CD4-positive, alpha-beta T cell treated with Interleukin-21 for 1 hour (primary cell): ENCODE results near the gene IDUA.

Source experiments
- DNase-seq: peaks from one replicate; pipeline ENCODE4 v3.0.0-alpha.2; 2020

Gene IDUA

GRCh38 chr4:956531-957230 lies 30.2 kb upstream of the IDUA start:
- no peak for DNase-seq

GRCh38 chr4:957231-957580 lies 29.6 kb upstream of the IDUA start:
- DNase-seq, result no peak

GRCh38 chr4:957581-958313 lies 29.1 kb upstream of the IDUA start:
- DNase-seq, result no peak

GRCh38 chr4:958314-958665 lies 28.6 kb upstream of the IDUA start:
- no peak for DNase-seq

- DNase-seq, result no peak
Observed at GRCh38 chr4:958696-959337, 28.0 kb upstream of the IDUA start.

- DNase-seq, result no peak
Observed at GRCh38 chr4:959338-960139, 27.3 kb upstream of the IDUA start.

- DNase-seq, result no peak
Observed at GRCh38 chr4:960140-960635, 26.7 kb upstream of the IDUA start.

GRCh38 chr4:960636-961350 lies 26.1 kb upstream of the IDUA start:
- DNase-seq, result no peak

- no peak for DNase-seq
Observed at GRCh38 chr4:961351-962230, 25.3 kb upstream of the IDUA start.

- no peak for DNase-seq
Observed at GRCh38 chr4:962231-963208, 24.3 kb upstream of the IDUA start.

- no peak for DNase-seq
Observed at GRCh38 chr4:963276-964225, 23.3 kb upstream of the IDUA start.

- no peak for DNase-seq
Observed at GRCh38 chr4:964346-965025, 22.4 kb upstream of the IDUA start.

- no peak for DNase-seq
Observed at GRCh38 chr4:965048-965765, 21.6 kb upstream of the IDUA start.

GRCh38 chr4:965766-966134 lies 21.1 kb upstream of the IDUA start:
- no peak for DNase-seq

GRCh38 chr4:966266-967112 lies 20.4 kb upstream of the IDUA start:
- no peak for DNase-seq
